ENCODE data around the gene RARG. TPM values are rescaled to one million over a fixed set of nuclear protein-coding genes. Genes with fewer than 3 reads are reported as not detected.

Gene RARG
- total and polyA plus RNA-seq, 2 donors (not counting 3 experiments of a cell fraction or from before 2014, with no cell fraction given): 9.9 to 19.5 TPM

- Histone ChIP-seq H3K4me3 (replicated peaks in 1 of 3; ENCODE audit: insufficient read depth in 1 of 3, low read depth in 1 of 3, low read length in 3 of 3) (no peak overlapping the region), H3K79me2 (ENCODE audit: control insufficient read depth, insufficient read depth, low read length) (no peaks in the 10 kb centered on the region), H3K4me1 (ENCODE audit: control insufficient read depth, extremely low read depth, insufficient read depth, low read length) (peaks cover 26% of the 10 kb centered on the region), H3K9me1 (replicated peaks; ENCODE audit: control insufficient read depth, extremely low read depth, insufficient read depth, low read length) (no peaks in the 10 kb centered on the region), H3K27ac (ENCODE audit: insufficient read depth, low read depth, low read length) (no peak overlapping the region), H2AFZ (ENCODE audit: low read depth, low read length) (no peak overlapping the region), H3K9ac (replicated peaks; ENCODE audit: extremely low read depth, insufficient read depth, low read length) (no peak overlapping the region), H3K36me3 (ENCODE audit: control insufficient read depth in 2 of 2, extremely low read depth in 1 of 2, insufficient read depth in 2 of 2, low read length in 2 of 2) (peaks cover 0 to 2% of the 10 kb centered on the region in 2 experiments), H3K9me3 (replicated peaks; ENCODE audit: control insufficient read depth, insufficient read depth, low read length) (no peaks in the 10 kb centered on the region), H3K4me2 (ENCODE audit: insufficient read depth, low read length) (no peak overlapping the region), H4K20me1 (replicated peaks; ENCODE audit: control insufficient read depth, extremely low read depth, insufficient read depth, low read length) (no peaks in the 10 kb centered on the region), H3K27me3 (ENCODE audit: control insufficient read depth in 2 of 2, insufficient read depth in 2 of 2, low read length in 2 of 2) (no peaks in the 10 kb centered on the region)
- CTCF ChIA-PET: interaction anchor here (0.9 to 7.3 kb wide), 9 partner anchors 14 to 133 kb away, joined by 3 to 366 read pairs (median 54); partner anchors contain the start of genes AAAS and ESPL1
- FAIRE-seq (no peak), DNase-seq (ENCODE audit: low read depth, low spot score) (no peak)
- intact Hi-C loops (cut with micrococcal nuclease) (no loop called here), dilution Hi-C loops (cut with MboI; ENCODE audit: extremely low pct_ligation_motif_present, low sequenced_read_pairs) (no loop called here)
- POLR2A ChIA-PET: no interaction called here
- TF ChIP-seq, protein P1, sequence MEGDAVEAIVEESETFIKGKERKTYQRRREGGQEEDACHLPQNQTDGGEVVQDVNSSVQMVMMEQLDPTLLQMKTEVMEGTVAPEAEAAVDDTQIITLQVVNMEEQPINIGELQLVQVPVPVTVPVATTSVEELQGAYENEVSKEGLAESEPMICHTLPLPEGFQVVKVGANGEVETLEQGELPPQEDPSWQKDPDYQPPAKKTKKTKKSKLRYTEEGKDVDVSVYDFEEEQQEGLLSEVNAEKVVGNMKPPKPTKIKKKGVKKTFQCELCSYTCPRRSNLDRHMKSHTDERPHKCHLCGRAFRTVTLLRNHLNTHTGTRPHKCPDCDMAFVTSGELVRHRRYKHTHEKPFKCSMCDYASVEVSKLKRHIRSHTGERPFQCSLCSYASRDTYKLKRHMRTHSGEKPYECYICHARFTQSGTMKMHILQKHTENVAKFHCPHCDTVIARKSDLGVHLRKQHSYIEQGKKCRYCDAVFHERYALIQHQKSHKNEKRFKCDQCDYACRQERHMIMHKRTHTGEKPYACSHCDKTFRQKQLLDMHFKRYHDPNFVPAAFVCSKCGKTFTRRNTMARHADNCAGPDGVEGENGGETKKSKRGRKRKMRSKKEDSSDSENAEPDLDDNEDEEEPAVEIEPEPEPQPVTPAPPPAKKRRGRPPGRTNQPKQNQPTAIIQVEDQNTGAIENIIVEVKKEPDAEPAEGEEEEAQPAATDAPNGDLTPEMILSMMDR (IDR thresholded peaks at IDR 0.05; ENCODE audit: extremely low read depth in 1 of 2, insufficient read depth in 1 of 2, low read depth in 1 of 2, low read length in 2 of 2): peak; percentile 17 to 36
- no peak for TF ChIP-seq MYC (IDR thresholded peaks at IDR 0.05; ENCODE audit: low read depth, low read length)
- no TSS peak for BruUV-seq (replicated peaks)
Observed at GRCh38 chr12:53211476-53212381, 20.3 kb downstream of the RARG start.

DNA sequence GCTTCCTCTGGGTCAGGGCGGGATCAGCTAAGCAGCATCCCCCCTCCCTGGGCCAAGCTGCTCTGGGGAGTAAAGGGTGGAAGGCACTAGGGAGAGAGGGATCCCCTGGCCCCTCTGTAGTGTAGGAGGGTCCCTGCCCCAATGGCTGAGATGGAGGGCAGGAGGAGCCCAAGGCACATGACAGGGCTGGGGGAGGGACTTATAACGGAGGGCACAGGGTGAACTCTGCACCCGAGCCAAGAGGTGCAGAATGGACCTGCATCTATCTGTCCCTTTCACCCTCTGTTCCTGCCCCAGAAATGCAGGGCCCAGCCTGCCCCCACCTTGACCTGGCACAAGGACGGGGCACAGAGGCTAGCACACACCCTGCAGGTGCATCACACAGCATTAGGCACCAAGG is 21.2 kb downstream of the RARG start:
- Histone ChIP-seq H4K20me1 (replicated peaks; ENCODE audit: control insufficient read depth, extremely low read depth, insufficient read depth, low read length) (no peaks in the 10 kb centered on the region), H3K36me3 (ENCODE audit: control insufficient read depth in 2 of 2, extremely low read depth in 1 of 2, insufficient read depth in 2 of 2, low read length in 2 of 2) (peaks cover 0 to 2% of the 10 kb centered on the region in 2 experiments), H3K4me1 (ENCODE audit: control insufficient read depth, extremely low read depth, insufficient read depth, low read length) (peaks cover 20% of the 10 kb centered on the region), H3K27ac (ENCODE audit: insufficient read depth, low read depth, low read length) (no peak overlapping the region), H3K79me2 (ENCODE audit: control insufficient read depth, insufficient read depth, low read length) (no peaks in the 10 kb centered on the region), H3K9me3 (replicated peaks; ENCODE audit: control insufficient read depth, insufficient read depth, low read length) (no peaks in the 10 kb centered on the region), H3K4me2 (ENCODE audit: insufficient read depth, low read length) (no peak overlapping the region), H2AFZ (ENCODE audit: low read depth, low read length) (no peak overlapping the region), H3K4me3 (replicated peaks in 1 of 3; ENCODE audit: insufficient read depth in 1 of 3, low read depth in 1 of 3, low read length in 3 of 3) (no peak overlapping the region), H3K27me3 (ENCODE audit: control insufficient read depth in 2 of 2, insufficient read depth in 2 of 2, low read length in 2 of 2) (no peaks in the 10 kb centered on the region), H3K9ac (replicated peaks; ENCODE audit: extremely low read depth, insufficient read depth, low read length) (no peak overlapping the region), H3K9me1 (replicated peaks; ENCODE audit: control insufficient read depth, extremely low read depth, insufficient read depth, low read length) (no peaks in the 10 kb centered on the region)
- FAIRE-seq: no peak
- no TSS peak for BruUV-seq (replicated peaks)
- no peak for DNase-seq (ENCODE audit: low read depth, low spot score)
- dilution Hi-C loops (cut with MboI; ENCODE audit: extremely low pct_ligation_motif_present, low sequenced_read_pairs) (no loop called here), intact Hi-C loops (cut with micrococcal nuclease) (no loop called here)
- ChIA-PET CTCF (interaction anchor here (0.7 to 7.3 kb wide), 9 partner anchors 9 to 111 kb away, joined by 3 to 366 read pairs (median 5); partner anchors contain the start of genes AAAS, ESPL1 and PFDN5), POLR2A (no interaction called here)
- TF ChIP-seq EZH2 (IDR thresholded peaks at IDR 0.05; ENCODE audit: borderline replicate concordance, low read depth, low read length, severe bottlenecking): no peak
- TF ChIP-seq, protein P1 (IDR thresholded peaks at IDR 0.05; ENCODE audit: extremely low read depth in 1 of 2, insufficient read depth in 1 of 2, low read depth in 1 of 2, low read length in 2 of 2): no peak
- no peak for TF ChIP-seq GATA2 (IDR thresholded peaks at IDR 0.05; ENCODE audit: insufficient read depth, insufficient read length, low read depth, low read length)
